GM04503 (cell line): ENCODE measurements around the gene HBA1.
"Not testable (repeated sequence)": the region's sequence is repeated elsewhere in the genome, so short reads cannot be mapped to it uniquely, and the experiment has no call there.

Experiments
- DNase-seq: peaks from one replicate; pipeline ENCODE4 v3.0.0-alpha.2; 2012; ENCODE audit warnings: low read depth

The HBA1 gene

GRCh38 chr16:175011-175949, 1.2 kb upstream of the HBA1 start:
- DNase-seq, result no peak

GRCh38 chr16:176006-176405, 474 bp upstream of the HBA1 start:
- DNase-seq, result not testable (repeated sequence)

- DNase-seq, result no peak
Observed at GRCh38 chr16:177394-177822, 928 bp downstream of the HBA1 start.

GRCh38 chr16:177981-178667, 1.6 kb downstream of the HBA1 start:
- DNase-seq, result no peak

GRCh38 chr16:178668-179015, 2.2 kb downstream of the HBA1 start:
- no peak for DNase-seq

- DNase-seq, result no peak
Observed at GRCh38 chr16:179211-180092, 3.0 kb downstream of the HBA1 start.

- no peak for DNase-seq
Observed at GRCh38 chr16:180101-180675, 3.7 kb downstream of the HBA1 start, which contains the start of gene HBQ1. HBQ1 (plus strand) TSS chr16:180459; CDS start chr16:180487, 28 bp downstream.

GRCh38 chr16:180681-181564, 4.4 kb downstream of the HBA1 start:
- DNase-seq, result no peak

- DNase-seq, result no peak
Observed at GRCh38 chr16:181565-182021, 5.1 kb downstream of the HBA1 start.

- no peak for DNase-seq
Observed at GRCh38 chr16:183005-183404, 6.5 kb downstream of the HBA1 start.

GRCh38 chr16:185213-185612, 8.7 kb downstream of the HBA1 start:
- no peak for DNase-seq

- no peak for DNase-seq
Observed at GRCh38 chr16:185691-186090, 9.2 kb downstream of the HBA1 start.

GRCh38 chr16:187330-187729, 10.8 kb downstream of the HBA1 start:
- DNase-seq, result no peak

GRCh38 chr16:188674-189073, 12.2 kb downstream of the HBA1 start:
- DNase-seq, result no peak

GRCh38 chr16:189604-190186, 13.2 kb downstream of the HBA1 start:
- DNase-seq, result no peak

- no peak for DNase-seq
Observed at GRCh38 chr16:191831-192230, 15.4 kb downstream of the HBA1 start.

GRCh38 chr16:192686-193085, 16.2 kb downstream of the HBA1 start:
- no peak for DNase-seq

- no peak for DNase-seq
Observed at GRCh38 chr16:193441-193840, 17.0 kb downstream of the HBA1 start.

GRCh38 chr16:194516-194915, 18.0 kb downstream of the HBA1 start:
- DNase-seq, result no peak

GRCh38 chr16:200388-200787, 23.9 kb downstream of the HBA1 start:
- peak; percentile 55 for DNase-seq
